PC-9 (cell line): Measurements from ENCODE around the gene AP2M1. TPM values are rescaled to one million over a fixed set of nuclear protein-coding genes. Genes with fewer than 3 reads are reported as not detected.

Experiments used
- BruUV-seq: library from RNA; stranded (reverse); fragments of 400-500 nt; replicated peaks from 2 replicates; lab custom pipeline; 2021; lab: Mats Ljungman, UMichigan
- CTCF ChIA-PET: fragments of 300-600 bp; sonication (Branson Sonifier 250); formaldehyde crosslinking; loops from one replicate; lab custom pipeline; 2022; ENCODE audit warnings: antibody characterized with exemption; lab: Charles Lee
- POLR2A ChIA-PET: fragments of 300-600 bp; sonication (Branson Sonifier 250); formaldehyde crosslinking; loops from one replicate; lab custom pipeline; 2022; ENCODE audit warnings: antibody characterized with exemption; ENCODE audit not compliant: unreplicated experiment; lab: Charles Lee
- DNase-seq, 2 experiments: peaks; one replicate each; pipeline versions ENCODE4 v3.0.0 to v3.0.0-alpha.2; 2015 to 2022; ENCODE audit warnings: mixed read lengths in 1 of 2
- H2AFZ ChIP-seq: fragments of 200-600 bp; sonication (generic); 2 replicates; pipeline ENCODE4 v1.8.1; 2017; ENCODE audit warnings: antibody characterized with exemption
- H3F3A ChIP-seq: fragments of 200-600 bp; sonication (generic); 2 replicates; pipeline ENCODE4 v1.8.1; 2017; ENCODE audit warnings: antibody characterized with exemption, mild to moderate bottlenecking, low read depth; ENCODE audit not compliant: insufficient read depth
- H3K27ac ChIP-seq: fragments of 200-600 bp; sonication (generic); 2 replicates; pipeline ENCODE4 v1.6.1; 2016; ENCODE audit warnings: mixed run types
- H3K27me3 ChIP-seq: fragments of 200-600 bp; sonication (generic); 2 replicates; pipeline ENCODE4 v1.6.1; 2016; ENCODE audit warnings: low read depth, mixed run types; ENCODE audit not compliant: insufficient read depth
- H3K36me3 ChIP-seq: fragments of 200-600 bp; sonication (generic); 2 replicates; pipeline ENCODE4 v1.6.1; 2016; ENCODE audit warnings: low read depth, mixed run types
- H3K4me1 ChIP-seq: fragments of 200-600 bp; sonication (generic); replicated peaks from 2 replicates; pipeline ENCODE4 v1.6.1; 2016; ENCODE audit warnings: mixed run types; ENCODE audit not compliant: insufficient read depth
- H3K4me2 ChIP-seq: fragments of 200-600 bp; sonication (generic); 2 replicates; pipeline ENCODE4 v1.6.1; 2017; ENCODE audit warnings: mixed run types
- H3K4me3 ChIP-seq: fragments of 200-600 bp; sonication (generic); 2 replicates; pipeline ENCODE4 v1.6.1; 2016; ENCODE audit warnings: mixed run types
- H3K79me2 ChIP-seq: fragments of 200-600 bp; sonication (generic); 2 replicates; pipeline ENCODE4 v1.6.1; 2017; ENCODE audit warnings: low read depth, mixed run types
- H3K9me2 ChIP-seq: fragments of 200-600 bp; sonication (generic); 2 replicates; pipeline ENCODE4 v1.8.1; 2017; ENCODE audit warnings: mild to moderate bottlenecking; ENCODE audit not compliant: insufficient read depth
- H3K9me3 ChIP-seq: fragments of 200-600 bp; sonication (generic); 2 replicates; pipeline ENCODE4 v1.8.1; 2016; ENCODE audit warnings: low read depth; ENCODE audit not compliant: insufficient read depth
- H4K20me1 ChIP-seq: fragments of 200-600 bp; sonication (generic); 2 replicates; pipeline ENCODE4 v1.8.1; 2017; ENCODE audit not compliant: insufficient read depth
- EZH2 ChIP-seq: fragments of 200-600 bp; sonication (generic); IDR thresholded peaks from 2 replicates; pipeline ENCODE4 v1.8.0; 2017; ENCODE audit warnings: antibody characterized with exemption, low read depth
- intact Hi-C: fragments of 100-400 bp; cut with micrococcal nuclease; formaldehyde crosslinking; loops from one replicate; pipeline ENCODE4 v1.10.0; 2022; ENCODE audit not compliant: unreplicated experiment
- total RNA-seq: library from RNA; stranded (reverse); gene quantifications from 2 replicates; pipeline ENCODE4 v1.2.3, GENCODE V29; 2021
- TF ChIP-seq, protein P1 (sequence below): fragments of 200-600 bp; sonication (generic); conservative IDR thresholded peaks from 2 replicates; pipeline ENCODE4 v1.6.1; 2017; ENCODE audit warnings: mixed run types, antibody characterized with exemption, mild to moderate bottlenecking, moderate library complexity

AP2M1 gene
- total RNA-seq, 1 experiment from 2014 or later, result 606 TPM

- no peak for DNase-seq
- no peaks in the 10 kb centered on the region for H3K4me1 ChIP-seq
- H3K4me3 ChIP-seq, result no peak overlapping the region
- H4K20me1 ChIP-seq, result no peaks in the 10 kb centered on the region
- no peak overlapping the region for H2AFZ ChIP-seq
- H3K4me2 ChIP-seq, result no peak overlapping the region
- no peaks in the 10 kb centered on the region for H3K27me3 ChIP-seq
- intact Hi-C loops, result no loop called here
- H3K36me3 ChIP-seq, result peaks cover 44% of the 10 kb centered on the region
- H3F3A ChIP-seq, result peaks cover 13% of the 10 kb centered on the region
- peaks cover 6% of the 10 kb centered on the region; the same call in 1 of the 2 replicates for H3K79me2 ChIP-seq
- H3K9me3 ChIP-seq, result no peaks in the 10 kb centered on the region
- no peak for TF ChIP-seq EZH2
- TF ChIP-seq, protein P1, sequence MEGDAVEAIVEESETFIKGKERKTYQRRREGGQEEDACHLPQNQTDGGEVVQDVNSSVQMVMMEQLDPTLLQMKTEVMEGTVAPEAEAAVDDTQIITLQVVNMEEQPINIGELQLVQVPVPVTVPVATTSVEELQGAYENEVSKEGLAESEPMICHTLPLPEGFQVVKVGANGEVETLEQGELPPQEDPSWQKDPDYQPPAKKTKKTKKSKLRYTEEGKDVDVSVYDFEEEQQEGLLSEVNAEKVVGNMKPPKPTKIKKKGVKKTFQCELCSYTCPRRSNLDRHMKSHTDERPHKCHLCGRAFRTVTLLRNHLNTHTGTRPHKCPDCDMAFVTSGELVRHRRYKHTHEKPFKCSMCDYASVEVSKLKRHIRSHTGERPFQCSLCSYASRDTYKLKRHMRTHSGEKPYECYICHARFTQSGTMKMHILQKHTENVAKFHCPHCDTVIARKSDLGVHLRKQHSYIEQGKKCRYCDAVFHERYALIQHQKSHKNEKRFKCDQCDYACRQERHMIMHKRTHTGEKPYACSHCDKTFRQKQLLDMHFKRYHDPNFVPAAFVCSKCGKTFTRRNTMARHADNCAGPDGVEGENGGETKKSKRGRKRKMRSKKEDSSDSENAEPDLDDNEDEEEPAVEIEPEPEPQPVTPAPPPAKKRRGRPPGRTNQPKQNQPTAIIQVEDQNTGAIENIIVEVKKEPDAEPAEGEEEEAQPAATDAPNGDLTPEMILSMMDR, result no peak
- POLR2A ChIA-PET, result no interaction called here
- no peak overlapping the region for H3K27ac ChIP-seq
- CTCF ChIA-PET, result no interaction called here
- no TSS peak for BruUV-seq
- H3K9me2 ChIP-seq, result no peaks in the 10 kb centered on the region
Observed at GRCh38 chr3:184193991-184194539, 19.4 kb downstream of the AP2M1 start.

DNA sequence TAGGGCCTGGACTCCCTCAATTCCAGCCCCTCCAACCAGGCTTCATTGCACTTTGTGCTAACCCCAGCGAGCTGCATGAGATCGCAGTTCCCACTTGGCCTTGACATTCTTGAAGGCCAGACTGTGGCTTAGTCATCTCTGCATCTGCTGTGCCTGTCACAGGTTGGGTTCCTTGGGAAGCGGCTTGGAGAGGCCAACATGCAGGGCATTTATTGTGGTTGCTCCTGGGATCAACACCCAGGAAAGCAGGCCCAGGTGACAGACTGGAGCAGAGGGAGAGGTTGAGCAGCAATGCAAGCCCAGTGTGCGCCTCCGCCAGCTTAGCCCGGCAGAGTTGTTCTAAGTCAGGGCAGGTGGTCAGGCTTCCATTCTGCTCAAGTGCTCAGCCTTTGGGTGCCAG, 21.9 kb downstream of the AP2M1 start:
- CTCF ChIA-PET, result no interaction called here
- DNase-seq, result no peak

DNA sequence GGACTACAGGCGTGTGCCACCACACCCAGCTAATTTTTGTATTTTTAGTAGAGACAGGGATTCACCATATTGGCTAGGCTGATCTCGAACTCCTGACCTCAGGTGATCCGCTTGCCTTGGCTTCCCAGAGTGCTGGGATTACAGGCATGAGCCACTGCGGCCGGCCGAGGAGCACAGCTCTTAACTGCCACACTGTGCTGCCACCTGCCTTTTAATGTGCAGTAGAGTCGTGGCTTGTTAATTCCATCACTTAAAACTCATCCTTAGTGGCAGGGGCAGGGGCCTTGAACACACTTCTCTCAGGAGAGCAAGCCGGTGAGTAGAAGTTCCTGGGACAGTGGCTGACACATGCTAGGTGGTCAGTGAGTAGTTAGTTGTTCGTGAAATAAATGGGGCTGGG, 23.9 kb downstream of the AP2M1 start:
- no peaks in the 10 kb centered on the region for H3K4me1 ChIP-seq
- H3K9me3 ChIP-seq, result no peaks in the 10 kb centered on the region
- H3K27ac ChIP-seq, result no peak overlapping the region
- H2AFZ ChIP-seq, result no peak overlapping the region
- no peak for DNase-seq
- H3K4me3 ChIP-seq, result no peak overlapping the region
- H4K20me1 ChIP-seq, result no peaks in the 10 kb centered on the region
- no peak for TF ChIP-seq EZH2
- TF ChIP-seq, protein P1, result no peak
- no peaks in the 10 kb centered on the region for H3K27me3 ChIP-seq
- H3K4me2 ChIP-seq, result no peak overlapping the region
- BruUV-seq, result no TSS peak
- peaks cover 13% of the 10 kb centered on the region for H3F3A ChIP-seq
- peaks cover 8% of the 10 kb centered on the region for H3K36me3 ChIP-seq
- no peaks in the 10 kb centered on the region for H3K79me2 ChIP-seq
- H3K9me2 ChIP-seq, result no peaks in the 10 kb centered on the region
- ChIA-PET CTCF (interaction anchor here (0.6 kb wide), 1 partner anchor 1103 kb away, joined by 13 read pairs; no protein-coding TSS in a partner anchor), POLR2A (no interaction called here)
- intact Hi-C loops, result no loop called here

More for the DNA sequence above, 21.9 kb downstream of the AP2M1 start:
- TF ChIP-seq EZH2, result no peak
- TF ChIP-seq, protein P1, result no peak
- peaks cover 25% of the 10 kb centered on the region for H3K36me3 ChIP-seq
- H3K9me3 ChIP-seq, result no peaks in the 10 kb centered on the region
- peaks cover 13% of the 10 kb centered on the region for H3F3A ChIP-seq
- H2AFZ ChIP-seq, result no peak overlapping the region
- no peaks in the 10 kb centered on the region for H3K4me1 ChIP-seq
- H3K79me2 ChIP-seq, result no peaks in the 10 kb centered on the region
- H3K4me3 ChIP-seq, result no peak overlapping the region
- H3K27me3 ChIP-seq, result no peaks in the 10 kb centered on the region
- no peaks in the 10 kb centered on the region for H3K9me2 ChIP-seq
- H4K20me1 ChIP-seq, result no peaks in the 10 kb centered on the region
- intact Hi-C loops, result no loop called here
- H3K4me2 ChIP-seq, result no peak overlapping the region
- H3K27ac ChIP-seq, result no peak overlapping the region
- BruUV-seq, result no TSS peak
- POLR2A ChIA-PET, result interaction anchor here (0.7 kb wide), 1 partner anchor 10 kb away, joined by 3 read pairs; no protein-coding TSS in a partner anchor
